Stimulated activated naive CD8-positive, alpha-beta T cell treated with anti-CD3 and anti-CD28 coated beads, Interleukin-15, Interleukin-2, amounts not matched to agents 100 ng/mL and 50 ng/mL, for 24 hours (primary cell): ENCODE results near the gene ZNF14.
"Not testable (repeated sequence)": the region's sequence is repeated elsewhere in the genome, so short reads cannot be mapped to it uniquely, and the experiment has no call there.

Experiments
- H3K27ac Mint-ChIP-seq: one replicate; pipeline ENCODE4 v1.8.0; 2021; ENCODE audit warnings: mild to moderate bottlenecking, mixed read lengths
- H3K27me3 Mint-ChIP-seq: one replicate; pipeline ENCODE4 v1.8.0; 2021; ENCODE audit warnings: mixed read lengths
- H3K36me3 Mint-ChIP-seq: one replicate; pipeline ENCODE4 v1.8.0; 2021; ENCODE audit warnings: low read depth, mixed read lengths
- H3K4me1 Mint-ChIP-seq: one replicate; pipeline ENCODE4 v1.8.0; 2021; ENCODE audit warnings: low read depth, mixed read lengths
- H3K4me3 Mint-ChIP-seq: one replicate; pipeline ENCODE4 v1.8.0; 2021; ENCODE audit warnings: mild to moderate bottlenecking, mixed read lengths
- H3K9me3 Mint-ChIP-seq: one replicate; pipeline ENCODE4 v1.8.0; 2021; ENCODE audit warnings: mixed read lengths

ZNF14 gene

GRCh38 chr19:19732579-19733501 is at the start of gene ZNF14:
ZNF14 (minus strand) TSS chr19:19733112; CDS start chr19:19732958, 154 bp downstream.
- H3K4me3 Mint-ChIP-seq, result peak within 1 kb of the TSS; percentile 90
- peak within 1 kb of the TSS; percentile 96 for H3K27ac Mint-ChIP-seq
- H3K27me3 Mint-ChIP-seq, result no peaks in the 10 kb centered on the region
- peaks cover 7% of the 10 kb centered on the region for H3K9me3 Mint-ChIP-seq
- H3K36me3 Mint-ChIP-seq, result peaks cover 40% of the 10 kb centered on the region
- peaks cover 21% of the 10 kb centered on the region for H3K4me1 Mint-ChIP-seq

DNA sequence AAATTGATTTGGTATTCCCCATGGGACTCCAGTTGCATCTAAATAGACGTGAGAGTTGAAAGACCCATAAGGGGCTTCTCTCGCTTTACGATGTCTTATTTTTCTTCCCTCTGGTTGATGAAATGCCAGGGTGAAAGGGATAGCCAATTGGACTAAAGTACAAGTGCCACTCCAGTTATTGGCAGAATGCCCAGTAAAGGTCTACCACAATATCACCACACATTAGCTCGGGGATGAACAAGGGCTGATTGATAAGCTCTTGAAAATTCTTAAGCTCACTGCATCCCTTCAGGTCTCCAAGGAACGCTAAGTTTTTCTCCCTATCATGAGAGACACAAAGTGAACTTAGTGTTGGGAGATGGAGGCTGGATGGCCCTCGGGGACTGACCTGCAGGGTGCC is 48.9 kb upstream of the ZNF14 start:
- peaks cover 77% of the 10 kb centered on the region for H3K4me1 Mint-ChIP-seq
- H3K4me3 Mint-ChIP-seq, H3K27me3 Mint-ChIP-seq: not testable (repeated sequence)
- H3K36me3 Mint-ChIP-seq, result peaks cover 88% of the 10 kb centered on the region
- peaks cover 26% of the 10 kb centered on the region for H3K9me3 Mint-ChIP-seq
- peak overlapping the region; percentile 45 for H3K27ac Mint-ChIP-seq

DNA sequence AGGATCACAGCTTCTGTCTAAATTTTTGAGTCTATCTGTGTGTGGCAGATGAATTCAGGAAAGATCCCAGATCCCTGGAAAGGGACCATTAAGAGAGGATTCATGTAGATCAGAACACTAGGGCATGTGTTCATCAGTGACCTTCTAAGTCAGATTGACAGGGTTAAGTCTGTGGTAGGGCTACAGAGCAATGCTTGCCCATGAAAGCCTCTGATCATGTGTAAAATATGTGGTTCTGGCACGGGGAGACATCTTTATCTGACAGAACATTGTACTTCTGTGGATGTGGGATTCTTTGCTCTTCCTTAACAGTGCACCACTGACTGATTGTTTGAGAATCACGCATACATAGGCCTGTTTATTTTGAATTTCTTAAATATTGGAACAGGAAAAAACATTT is 45.8 kb upstream of the ZNF14 start:
- peaks cover 57% of the 10 kb centered on the region for H3K36me3 Mint-ChIP-seq
- no peaks in the 10 kb centered on the region for H3K27me3 Mint-ChIP-seq
- peak overlapping the region; percentile 96 for H3K4me3 Mint-ChIP-seq
- peaks cover 81% of the 10 kb centered on the region for H3K4me1 Mint-ChIP-seq
- H3K27ac Mint-ChIP-seq, result peak overlapping the region; percentile 51
- H3K9me3 Mint-ChIP-seq, result peaks cover 16% of the 10 kb centered on the region

- no peaks in the 10 kb centered on the region for H3K27me3 Mint-ChIP-seq
- no peak overlapping the region for H3K27ac Mint-ChIP-seq
- peaks cover 16% of the 10 kb centered on the region for H3K9me3 Mint-ChIP-seq
- peak overlapping the region; percentile 96 for H3K4me3 Mint-ChIP-seq
- peaks cover 75% of the 10 kb centered on the region for H3K4me1 Mint-ChIP-seq
- H3K36me3 Mint-ChIP-seq, result peaks cover 51% of the 10 kb centered on the region
These were observed 44.8 kb upstream of the ZNF14 start for GRCh38 chr19:19777692-19778091.

- Mint-ChIP-seq H3K9me3 (peaks cover 13% of the 10 kb centered on the region), H3K4me3 (peak overlapping the region; percentile 96), H3K27me3 (no peaks in the 10 kb centered on the region), H3K27ac (peak overlapping the region; percentile 91), H3K4me1 (peaks cover 66% of the 10 kb centered on the region), H3K36me3 (peaks cover 38% of the 10 kb centered on the region)
These were observed 43.5 kb upstream of the ZNF14 start for GRCh38 chr19:19776206-19777008.

- H3K9me3 Mint-ChIP-seq, result peaks cover 13% of the 10 kb centered on the region
- peaks cover 33% of the 10 kb centered on the region for H3K36me3 Mint-ChIP-seq
- peak overlapping the region; percentile 91 for H3K27ac Mint-ChIP-seq
- peak overlapping the region; percentile 96 for H3K4me3 Mint-ChIP-seq
- H3K4me1 Mint-ChIP-seq, result peaks cover 63% of the 10 kb centered on the region
- H3K27me3 Mint-ChIP-seq, result no peaks in the 10 kb centered on the region
These were observed 42.9 kb upstream of the ZNF14 start for GRCh38 chr19:19775891-19776205.

DNA sequence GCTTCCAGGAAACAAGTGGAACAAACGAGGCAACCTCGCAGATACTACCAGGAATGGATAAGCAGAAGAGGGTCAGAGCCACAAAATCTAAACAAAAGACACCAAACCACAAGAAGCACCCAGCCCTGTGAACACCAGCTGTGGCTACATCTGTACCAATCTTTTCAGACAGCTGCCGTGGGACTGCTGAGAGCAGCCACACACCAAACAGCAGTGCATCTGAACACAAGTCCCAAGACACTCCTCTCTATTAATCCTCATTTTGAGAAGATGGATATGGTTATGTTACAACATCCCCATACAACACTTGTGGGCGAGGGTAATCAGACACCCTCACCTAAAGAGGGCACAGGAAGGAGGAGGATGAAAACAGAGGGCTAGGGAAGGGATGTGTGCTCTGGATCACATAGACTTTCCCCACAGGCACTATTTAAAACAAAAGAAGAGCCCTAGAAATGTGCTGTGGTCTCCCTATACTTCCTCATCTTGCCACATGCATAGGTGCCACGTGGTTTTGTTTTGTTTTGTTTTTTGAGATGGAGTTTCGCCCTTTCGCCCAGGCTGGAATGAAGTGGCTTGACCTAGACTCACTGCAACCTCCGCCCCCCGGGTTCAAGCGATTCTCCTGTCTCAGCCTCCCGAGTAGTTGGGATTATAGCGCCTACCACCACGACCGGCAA is 41.6 kb upstream of the ZNF14 start:
- Mint-ChIP-seq H3K27ac (no peak overlapping the region), H3K4me3 (peak overlapping the region; percentile 96), H3K4me1 (peaks cover 52% of the 10 kb centered on the region), H3K9me3 (peaks cover 13% of the 10 kb centered on the region), H3K27me3 (no peaks in the 10 kb centered on the region), H3K36me3 (peaks cover 21% of the 10 kb centered on the region)

GRCh38 chr19:19771963-19772362 is 39.1 kb upstream of the ZNF14 start:
- not testable (repeated sequence) for H3K4me3 Mint-ChIP-seq, H3K9me3 Mint-ChIP-seq, H3K27me3 Mint-ChIP-seq, H3K27ac Mint-ChIP-seq, H3K36me3 Mint-ChIP-seq
- H3K4me1 Mint-ChIP-seq, result peaks cover 27% of the 10 kb centered on the region

DNA sequence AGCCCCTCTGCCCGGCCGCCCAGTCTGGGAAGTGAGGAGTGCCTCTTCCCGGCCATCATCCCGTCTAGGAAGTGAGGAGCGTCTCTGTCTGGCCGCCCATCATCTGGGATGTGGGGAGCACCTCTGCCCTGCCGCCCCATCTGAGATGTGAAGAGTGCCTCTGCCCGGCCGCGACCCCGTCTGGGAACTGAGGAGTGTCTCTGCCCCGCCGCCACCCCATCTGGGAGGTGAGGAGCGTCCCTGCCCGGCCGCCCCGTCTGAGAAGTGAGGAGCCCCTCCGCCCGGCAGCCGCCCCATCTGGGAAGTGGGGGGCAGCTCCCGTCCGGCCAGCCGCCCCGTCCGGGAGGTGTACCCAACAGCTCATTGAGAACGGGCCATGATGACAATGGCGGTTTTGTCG is 37.1 kb upstream of the ZNF14 start:
- not testable (repeated sequence) for H3K9me3 Mint-ChIP-seq, H3K36me3 Mint-ChIP-seq, H3K4me3 Mint-ChIP-seq, H3K27me3 Mint-ChIP-seq, H3K27ac Mint-ChIP-seq
- H3K4me1 Mint-ChIP-seq, result peaks cover 13% of the 10 kb centered on the region

GRCh38 chr19:19758164-19758563 is 25.3 kb upstream of the ZNF14 start:
- Mint-ChIP-seq H3K27me3 (no peaks in the 10 kb centered on the region), H3K27ac (no peak overlapping the region), H3K4me1 (no peaks in the 10 kb centered on the region), H3K9me3 (no peaks in the 10 kb centered on the region), H3K4me3 (no peak overlapping the region), H3K36me3 (peaks cover 4% of the 10 kb centered on the region)

DNA sequence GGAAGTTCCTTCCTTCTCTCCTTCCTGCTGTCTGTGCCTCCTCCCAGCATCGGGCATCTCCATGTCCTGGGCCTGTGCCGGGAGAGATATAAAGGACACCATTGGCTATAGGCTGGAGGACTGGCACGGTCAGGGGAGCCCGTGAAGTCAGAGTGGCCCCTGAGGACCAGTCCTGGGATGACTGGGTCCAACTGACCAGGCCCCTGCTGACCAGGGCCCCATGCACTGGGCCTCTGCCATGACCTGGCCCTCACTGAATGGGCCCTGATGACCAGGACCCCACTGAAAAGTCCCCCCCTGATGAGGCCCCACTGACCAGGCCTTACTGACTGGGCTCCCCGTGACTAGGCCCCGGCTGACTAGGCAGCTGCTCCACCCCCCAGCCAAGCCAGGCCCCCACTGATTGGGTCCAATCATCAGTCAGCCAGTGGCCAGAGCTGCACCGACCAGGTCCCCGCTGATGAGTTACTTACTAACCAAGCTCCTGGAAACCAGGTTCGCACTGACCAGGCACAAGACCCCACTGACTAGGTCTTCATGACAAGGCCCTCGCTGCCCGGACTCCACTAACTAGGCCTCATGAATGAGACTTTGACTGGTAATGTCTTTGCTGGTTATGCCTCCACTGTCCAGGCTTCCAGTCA is 20.0 kb upstream of the ZNF14 start:
- H3K27ac Mint-ChIP-seq, result no peak overlapping the region
- H3K27me3 Mint-ChIP-seq, result no peaks in the 10 kb centered on the region
- H3K36me3 Mint-ChIP-seq, result no peaks in the 10 kb centered on the region
- H3K4me3 Mint-ChIP-seq, result no peak overlapping the region
- H3K9me3 Mint-ChIP-seq, result no peaks in the 10 kb centered on the region
- no peaks in the 10 kb centered on the region for H3K4me1 Mint-ChIP-seq

DNA sequence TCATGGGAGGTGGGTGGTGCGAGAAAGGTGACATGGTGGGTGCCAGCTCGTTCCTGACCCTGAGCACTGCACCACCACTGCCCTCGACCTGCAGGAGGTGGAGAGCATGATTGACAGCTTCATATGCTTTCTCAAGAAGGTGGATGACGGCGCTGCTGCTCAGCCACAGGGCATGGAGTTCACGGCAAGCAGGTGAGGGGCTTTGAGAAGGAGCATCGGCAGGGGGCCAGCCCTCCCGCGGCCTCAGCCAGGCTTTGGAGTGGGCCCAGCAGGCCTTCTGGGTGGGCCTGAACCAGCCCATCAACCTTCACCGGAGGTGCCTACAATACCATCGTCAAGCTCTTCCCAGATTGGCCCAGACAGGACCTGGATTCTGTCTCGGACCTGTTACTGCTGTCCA is 18.9 kb upstream of the ZNF14 start:
- Mint-ChIP-seq H3K4me3 (no peak overlapping the region), H3K27me3 (no peaks in the 10 kb centered on the region), H3K27ac (no peak overlapping the region), H3K9me3 (no peaks in the 10 kb centered on the region), H3K4me1 (no peaks in the 10 kb centered on the region), H3K36me3 (no peaks in the 10 kb centered on the region)

- Mint-ChIP-seq H3K36me3 (no peaks in the 10 kb centered on the region), H3K4me3 (no peak overlapping the region), H3K4me1 (no peaks in the 10 kb centered on the region), H3K9me3 (no peaks in the 10 kb centered on the region), H3K27me3 (no peaks in the 10 kb centered on the region), H3K27ac (no peak overlapping the region)
These were observed 18.2 kb upstream of the ZNF14 start for GRCh38 chr19:19750842-19751790.
